HFF-Myc (cell line): ENCODE results near the gene RBKS.

Experiments
- DNase-seq: peaks from one replicate; pipeline ENCODE4 v3.0.0-alpha.2; 2011; ENCODE audit warnings: low read depth; ENCODE audit errors: extremely low read depth
- H3K4me3 ChIP-seq: replicated peaks from 2 replicates; pipeline ENCODE4 v1.5.1; 2011; ENCODE audit warnings: low read depth, mild to moderate bottlenecking, control low read depth, low read length
- TF ChIP-seq, protein P1 (sequence below): IDR thresholded peaks from 2 replicates; pipeline ENCODE4 v1.5.1; 2012; ENCODE audit warnings: mild to moderate bottlenecking, low read depth, low read length, control low read depth; ENCODE audit errors: missing control alignments

RBKS gene

DNA sequence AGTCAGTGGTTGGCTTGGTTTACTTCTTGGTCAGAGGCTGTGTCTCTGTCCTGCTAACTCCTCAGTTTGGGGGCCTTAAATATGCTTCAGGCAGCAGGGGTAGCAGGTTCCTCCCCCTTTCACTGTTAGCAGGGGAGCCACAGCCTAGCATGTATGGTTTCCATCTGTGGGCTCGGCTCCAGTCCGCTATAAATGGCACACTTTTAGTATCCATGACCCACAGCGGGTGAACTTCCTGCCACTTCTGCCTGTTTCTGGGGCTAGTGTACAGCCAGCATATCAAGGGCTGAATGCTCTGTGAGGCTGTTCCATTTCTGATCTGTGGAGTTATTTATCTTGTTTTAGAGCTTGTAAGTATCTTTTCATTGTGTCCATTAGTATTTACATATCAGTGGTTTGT, 60.4 kb downstream of the RBKS start:
- no peak overlapping the region for H3K4me3 ChIP-seq
- TF ChIP-seq, protein P1, sequence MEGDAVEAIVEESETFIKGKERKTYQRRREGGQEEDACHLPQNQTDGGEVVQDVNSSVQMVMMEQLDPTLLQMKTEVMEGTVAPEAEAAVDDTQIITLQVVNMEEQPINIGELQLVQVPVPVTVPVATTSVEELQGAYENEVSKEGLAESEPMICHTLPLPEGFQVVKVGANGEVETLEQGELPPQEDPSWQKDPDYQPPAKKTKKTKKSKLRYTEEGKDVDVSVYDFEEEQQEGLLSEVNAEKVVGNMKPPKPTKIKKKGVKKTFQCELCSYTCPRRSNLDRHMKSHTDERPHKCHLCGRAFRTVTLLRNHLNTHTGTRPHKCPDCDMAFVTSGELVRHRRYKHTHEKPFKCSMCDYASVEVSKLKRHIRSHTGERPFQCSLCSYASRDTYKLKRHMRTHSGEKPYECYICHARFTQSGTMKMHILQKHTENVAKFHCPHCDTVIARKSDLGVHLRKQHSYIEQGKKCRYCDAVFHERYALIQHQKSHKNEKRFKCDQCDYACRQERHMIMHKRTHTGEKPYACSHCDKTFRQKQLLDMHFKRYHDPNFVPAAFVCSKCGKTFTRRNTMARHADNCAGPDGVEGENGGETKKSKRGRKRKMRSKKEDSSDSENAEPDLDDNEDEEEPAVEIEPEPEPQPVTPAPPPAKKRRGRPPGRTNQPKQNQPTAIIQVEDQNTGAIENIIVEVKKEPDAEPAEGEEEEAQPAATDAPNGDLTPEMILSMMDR: no peak
- DNase-seq: no peak

GRCh38 chr2:27828305-27828704, 61.9 kb downstream of the RBKS start:
- TF ChIP-seq, protein P1: no peak
- no peak for DNase-seq
- no peak overlapping the region for H3K4me3 ChIP-seq

- DNase-seq: no peak
- no peak overlapping the region for H3K4me3 ChIP-seq
- TF ChIP-seq, protein P1: no peak
Observed at GRCh38 chr2:27824401-27824800, 65.8 kb downstream of the RBKS start.

DNA sequence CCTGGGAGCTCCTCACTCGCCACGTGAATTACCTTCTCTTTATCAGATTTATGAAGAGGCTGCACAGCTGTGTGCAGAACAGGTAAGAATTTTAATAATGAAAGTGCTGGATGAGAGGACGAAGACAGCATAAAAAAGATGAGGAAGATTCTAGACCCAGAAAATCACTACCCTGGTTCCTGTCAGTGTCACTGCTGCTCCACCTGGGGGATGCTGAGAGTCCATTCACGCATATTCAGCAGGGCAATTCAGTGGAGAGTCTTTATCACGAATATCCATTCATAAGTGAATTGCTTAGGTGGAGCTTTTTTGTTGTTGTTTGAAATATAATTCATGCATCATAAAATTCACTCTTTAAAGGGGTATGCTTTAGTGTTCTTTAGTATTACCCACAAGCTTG, 66.6 kb downstream of the RBKS start:
- TF ChIP-seq, protein P1: no peak
- H3K4me3 ChIP-seq: no peak overlapping the region
- DNase-seq: no peak

DNA sequence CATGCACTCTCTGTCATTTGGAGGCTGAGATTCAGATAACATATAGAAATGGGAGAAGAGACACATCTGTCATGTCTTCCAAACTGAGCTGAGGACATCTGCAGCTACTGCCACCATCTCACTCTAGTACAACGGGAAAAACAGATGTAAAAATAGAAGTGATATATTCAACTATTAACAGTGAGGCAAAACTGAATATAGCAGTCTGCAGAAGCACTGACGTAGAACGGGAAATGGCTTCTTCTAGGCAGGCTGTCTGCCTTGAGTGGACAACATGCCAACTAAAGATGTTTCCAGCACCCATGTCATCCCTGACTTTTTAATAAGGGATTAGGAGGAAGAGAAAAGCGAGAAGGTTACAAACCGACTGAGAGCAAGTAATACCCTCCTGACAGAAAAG, 67.1 kb downstream of the RBKS start:
- no peak for DNase-seq
- no peak overlapping the region for H3K4me3 ChIP-seq
- TF ChIP-seq, protein P1: no peak

DNA sequence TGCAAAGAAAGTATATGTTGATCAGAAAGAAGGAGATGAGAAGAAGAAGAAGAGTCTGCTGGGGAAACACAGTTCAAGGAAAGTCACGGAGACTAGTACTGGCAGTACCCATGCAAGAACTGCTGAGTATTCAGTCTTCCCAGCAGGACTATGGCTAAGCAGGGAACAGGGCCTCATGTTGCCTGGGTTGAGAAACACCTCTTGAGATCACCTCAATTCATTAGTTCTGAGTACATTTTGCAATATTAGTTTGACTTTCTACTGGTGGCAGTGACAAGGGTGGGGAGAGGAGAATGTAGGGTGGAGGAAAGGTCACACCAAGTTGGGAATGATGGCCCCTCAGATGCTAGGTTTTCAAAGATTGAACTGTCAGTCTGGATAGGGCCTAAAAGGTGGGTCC, 68.1 kb downstream of the RBKS start:
- no peak for DNase-seq
- TF ChIP-seq, protein P1: no peak

GRCh38 chr2:27815860-27816438, 74.2 kb downstream of the RBKS start:
- H3K4me3 ChIP-seq: no peak overlapping the region
- DNase-seq: no peak
- TF ChIP-seq, protein P1: no peak

More for the DNA sequence above, 68.1 kb downstream of the RBKS start:
- no peak overlapping the region for H3K4me3 ChIP-seq
